Measurements from ENCODE around the gene ALDH1B1.

Gene ALDH1B1

GRCh38 chr9:38388283-38389223 is 3.9 kb upstream of the ALDH1B1 start:
- no peak overlapping the region for H3K4me3 ChIP-seq (ENCODE audit: low read depth, low read length)
- no peak for TF ChIP-seq CTCF (IDR thresholded peaks at IDR 0.05; ENCODE audit: insufficient read depth, low read length, missing control alignments)
- POLR2A ChIA-PET, result no interaction called here
- CTCF ChIA-PET, result interaction anchor here (1.0 to 2.2 kb wide), 6 partner anchors 11 to 807 kb away, joined by 3 to 7 read pairs (median 4); no protein-coding TSS in a partner anchor
- DNase-seq (ENCODE audit: low read depth, low spot score), result no peak

DNA sequence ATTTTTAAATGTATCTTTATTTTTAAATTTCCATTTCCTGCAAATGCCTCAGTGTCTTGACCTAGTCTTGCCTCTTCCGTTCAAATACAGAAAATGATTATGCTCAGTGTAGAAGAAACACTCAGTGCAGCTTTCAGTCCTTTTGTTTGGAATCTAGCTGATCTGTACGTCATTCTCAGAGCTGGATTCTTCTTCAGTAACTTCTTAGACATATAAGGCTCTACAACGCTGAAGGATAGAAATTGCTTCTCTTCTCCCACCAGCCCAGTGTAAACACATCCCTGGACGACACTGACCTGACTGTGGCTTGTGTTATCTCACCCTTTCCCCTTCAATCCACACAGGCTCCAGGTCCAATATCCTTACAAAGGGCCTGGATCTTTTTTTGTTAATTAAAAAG is 3.2 kb upstream of the ALDH1B1 start:
- no peak for TF ChIP-seq CTCF (IDR thresholded peaks at IDR 0.05; ENCODE audit: insufficient read depth, low read length, missing control alignments)
- DNase-seq (ENCODE audit: low read depth, low spot score), result no peak
- POLR2A ChIA-PET, result no interaction called here
- CTCF ChIA-PET, result interaction anchor here (1.4 to 2.2 kb wide), 5 partner anchors 10 to 808 kb away, joined by 3 to 7 read pairs (median 4); no protein-coding TSS in a partner anchor
- H3K4me3 ChIP-seq (ENCODE audit: low read depth, low read length), result no peak overlapping the region

- no peak for TF ChIP-seq CTCF (IDR thresholded peaks at IDR 0.05; ENCODE audit: insufficient read depth, low read length, missing control alignments)
- ChIA-PET CTCF (interaction anchor here (1.5 kb wide), 1 partner anchor 10 kb away, joined by 8 read pairs; no protein-coding TSS in a partner anchor), POLR2A (no interaction called here)
- H3K4me3 ChIP-seq (ENCODE audit: low read depth, low read length), result no peak overlapping the region
- no peak for DNase-seq (ENCODE audit: low read depth, low spot score)
These were observed 2.1 kb upstream of the ALDH1B1 start for GRCh38 chr9:38390442-38390841.

GRCh38 chr9:38390851-38391250 is 1.7 kb upstream of the ALDH1B1 start:
- DNase-seq (ENCODE audit: low read depth, low spot score), result no peak
- H3K4me3 ChIP-seq (ENCODE audit: low read depth, low read length), result no peak overlapping the region
- ChIA-PET CTCF (interaction anchor here (1.5 kb wide), 1 partner anchor 10 kb away, joined by 8 read pairs; no protein-coding TSS in a partner anchor), POLR2A (no interaction called here)
- TF ChIP-seq CTCF (IDR thresholded peaks at IDR 0.05; ENCODE audit: insufficient read depth, low read length, missing control alignments), result no peak

- no peak for DNase-seq (ENCODE audit: low read depth, low spot score)
- H3K4me3 ChIP-seq (ENCODE audit: low read depth, low read length), result no peak overlapping the region
- no peak for TF ChIP-seq CTCF (IDR thresholded peaks at IDR 0.05; ENCODE audit: insufficient read depth, low read length, missing control alignments)
- CTCF ChIA-PET, result interaction anchor here (1.5 kb wide), 1 partner anchor 9 kb away, joined by 8 read pairs; no protein-coding TSS in a partner anchor
- POLR2A ChIA-PET, result no interaction called here
These were observed 1.0 kb upstream of the ALDH1B1 start for GRCh38 chr9:38391278-38392118.

Data from AG04449 (cell line).